ENCODE data around the gene FES.

FES gene

GRCh38 chr15:90855139-90855538, 29.2 kb upstream of the FES start:
- H3K27ac Mint-ChIP-seq = peak overlapping the region in 1 of 2 donors; percentile 91
- peaks cover 93% of the 10 kb centered on the region for H3K4me1 Mint-ChIP-seq
- H3K4me3 Mint-ChIP-seq = peak overlapping the region in 1 of 2 donors; percentile 35
- H3K27me3 Mint-ChIP-seq = no peaks in the 10 kb centered on the region
- H3K9me3 Mint-ChIP-seq = peaks cover 6 to 10% of the 10 kb centered on the region in 2 donors
- no peak for ATAC-seq
- no peak for DNase-seq

DNA sequence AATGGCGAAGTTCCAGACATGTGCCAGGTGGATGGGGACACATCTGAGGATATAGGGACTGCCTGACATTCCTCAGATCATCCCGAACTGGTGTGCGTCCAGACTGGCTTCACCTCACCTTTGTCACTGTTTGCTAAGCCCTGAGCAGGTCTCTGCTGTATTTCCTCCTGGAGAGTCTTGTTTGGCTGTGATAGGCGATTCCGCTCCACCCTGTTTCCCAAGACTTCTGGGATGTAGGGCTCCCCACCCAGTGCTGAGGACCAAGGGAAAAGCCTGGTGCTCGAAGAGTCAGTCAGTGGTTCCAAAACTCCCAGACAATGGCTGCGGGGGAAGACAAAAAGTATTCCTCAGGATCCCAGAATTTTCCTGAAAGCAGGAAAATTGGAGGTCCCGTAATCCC, 27.0 kb upstream of the FES start:
- H3K9me3 Mint-ChIP-seq = peaks cover 0 to 6% of the 10 kb centered on the region in 2 donors
- peak overlapping the region in 1 of 2 donors; percentile 49 for H3K4me3 Mint-ChIP-seq
- H3K27ac Mint-ChIP-seq = peak overlapping the region in 1 of 2 donors; percentile 86
- no peaks in the 10 kb centered on the region for H3K27me3 Mint-ChIP-seq
- peaks cover 73% of the 10 kb centered on the region for H3K4me1 Mint-ChIP-seq
- DNase-seq (no peak), ATAC-seq (no peak)

GRCh38 chr15:90857883-90858443, 26.3 kb upstream of the FES start:
- no peak for ATAC-seq
- Mint-ChIP-seq H3K4me1 (peaks cover 68% of the 10 kb centered on the region), H3K9me3 (peaks cover 0 to 6% of the 10 kb centered on the region in 2 donors), H3K4me3 (peak overlapping the region in 1 of 2 donors; percentile 12), H3K27me3 (no peaks in the 10 kb centered on the region), H3K27ac (peak overlapping the region in 1 of 2 donors; percentile 75)
- no peak for DNase-seq

DNA sequence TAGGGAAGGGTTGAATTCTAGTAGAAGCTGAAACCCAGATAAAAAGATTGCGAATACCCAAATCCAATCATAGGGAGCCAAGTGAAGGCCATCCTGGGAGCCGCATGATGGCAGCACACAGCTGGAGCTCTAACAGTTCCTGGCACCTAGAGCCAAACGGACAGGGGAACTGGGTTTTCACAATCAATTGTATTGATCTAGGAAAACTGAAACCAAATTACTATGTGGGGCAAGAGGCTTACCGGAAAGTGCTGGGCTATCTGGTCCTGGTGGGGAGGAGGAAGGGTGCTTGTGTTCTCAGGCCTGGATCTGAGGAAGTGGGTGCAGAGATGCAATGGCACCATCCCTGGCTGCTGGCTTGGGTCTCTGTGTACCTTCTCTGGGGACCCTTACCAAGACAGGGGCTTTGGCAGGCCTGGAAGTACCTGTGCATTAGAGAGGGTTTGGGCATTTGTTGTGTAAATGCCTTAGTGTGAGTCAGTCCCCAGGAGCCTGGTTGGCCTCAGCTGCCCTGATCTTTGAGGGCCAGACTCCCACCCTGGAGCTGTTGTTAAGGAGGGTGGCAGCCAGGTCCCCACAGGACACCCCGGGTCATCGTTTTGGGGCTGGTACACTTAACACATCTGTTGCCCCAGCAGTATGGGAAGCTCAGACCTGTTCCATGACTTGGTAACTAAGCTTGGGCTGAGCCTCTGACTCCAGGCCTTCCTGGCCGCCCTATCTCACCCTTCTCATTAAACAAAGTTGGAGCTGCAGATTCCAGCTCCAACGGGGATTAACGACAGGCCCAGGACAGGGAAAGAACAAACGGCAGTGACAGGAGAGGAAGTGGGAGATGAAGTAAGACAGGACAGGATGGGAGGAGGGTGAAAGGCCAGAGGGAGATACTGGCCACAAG, 24.8 kb upstream of the FES start:
- Mint-ChIP-seq H3K4me3 (no peak overlapping the region), H3K27ac (peak overlapping the region; percentile 49 to 83), H3K27me3 (no peaks in the 10 kb centered on the region), H3K4me1 (peaks cover 64% of the 10 kb centered on the region), H3K9me3 (peaks cover 0 to 2% of the 10 kb centered on the region in 2 donors)
- DNase-seq (no peak), ATAC-seq (no peak)

DNA sequence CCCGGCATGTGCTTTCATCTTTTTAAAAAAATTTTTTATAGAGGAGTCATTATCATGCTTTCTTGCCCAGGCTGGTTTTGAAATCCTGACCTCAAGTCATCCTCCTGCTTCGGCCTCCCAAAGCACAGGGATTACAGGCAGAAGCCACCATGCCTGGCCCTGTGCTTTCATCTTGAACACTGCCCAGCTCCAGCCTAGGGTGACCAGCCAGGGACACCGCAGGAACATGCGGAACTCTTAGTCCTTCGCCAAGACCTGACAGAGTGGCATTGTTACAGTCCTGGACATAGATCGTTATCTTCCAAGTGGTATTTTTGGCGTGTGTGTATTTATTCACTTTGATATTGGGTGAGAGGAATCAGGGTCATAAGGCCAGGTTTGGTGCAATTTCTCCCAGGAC, 23.9 kb upstream of the FES start:
- H3K9me3 Mint-ChIP-seq = no peaks in the 10 kb centered on the region
- peak overlapping the region in 1 of 2 donors; percentile 10 for H3K27ac Mint-ChIP-seq
- no peaks in the 10 kb centered on the region for H3K27me3 Mint-ChIP-seq
- DNase-seq = no peak
- H3K4me1 Mint-ChIP-seq = peaks cover 54% of the 10 kb centered on the region
- no peak for ATAC-seq
- no peak overlapping the region for H3K4me3 Mint-ChIP-seq

- ATAC-seq (no peak), DNase-seq (no peak)
- Mint-ChIP-seq H3K9me3 (no peaks in the 10 kb centered on the region), H3K27ac (no peak overlapping the region), H3K27me3 (no peaks in the 10 kb centered on the region), H3K4me1 (peaks cover 48% of the 10 kb centered on the region), H3K4me3 (no peak overlapping the region)
These were observed 23.2 kb upstream of the FES start for GRCh38 chr15:90860942-90861675.

DNA sequence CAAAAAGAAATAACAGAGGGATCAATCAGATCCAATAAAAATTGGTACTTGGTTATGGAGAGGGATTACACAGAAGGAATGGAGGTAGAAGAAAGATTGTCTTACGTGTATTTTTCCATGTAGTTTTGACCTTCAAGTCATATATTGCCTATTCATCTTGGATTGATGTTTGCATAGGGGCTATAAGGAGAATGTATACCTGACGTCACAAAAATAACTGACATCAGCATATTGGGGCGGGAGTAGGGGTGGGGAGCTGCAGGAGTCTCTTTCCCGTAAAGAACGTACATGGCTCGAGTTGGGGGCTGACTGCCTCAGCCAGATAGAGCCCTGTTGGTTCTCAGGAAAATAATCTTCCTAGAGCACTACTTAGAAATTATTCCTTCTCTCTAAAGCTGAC, 21.8 kb upstream of the FES start:
- no peak overlapping the region for H3K4me3 Mint-ChIP-seq
- no peak overlapping the region for H3K27ac Mint-ChIP-seq

GRCh38 chr15:90862964-90863778, 21.1 kb upstream of the FES start:
- Mint-ChIP-seq H3K27ac (peak overlapping the region in 1 of 2 donors; percentile 17), H3K27me3 (peaks cover 9% of the 10 kb centered on the region), H3K4me3 (no peak overlapping the region), H3K4me1 (peaks cover 31% of the 10 kb centered on the region), H3K9me3 (no peaks in the 10 kb centered on the region)
- ATAC-seq (no peak), DNase-seq (no peak)

More for the DNA sequence above, 21.8 kb upstream of the FES start:
- H3K4me1 Mint-ChIP-seq = peaks cover 34% of the 10 kb centered on the region
- ATAC-seq = no peak
- no peaks in the 10 kb centered on the region for H3K9me3 Mint-ChIP-seq
- peaks cover 9% of the 10 kb centered on the region for H3K27me3 Mint-ChIP-seq
- no peak for DNase-seq

- no peaks in the 10 kb centered on the region for H3K9me3 Mint-ChIP-seq
- peaks cover 9% of the 10 kb centered on the region for H3K27me3 Mint-ChIP-seq
- H3K4me3 Mint-ChIP-seq = no peak overlapping the region
- H3K27ac Mint-ChIP-seq = peak overlapping the region in 1 of 2 donors; percentile 23
- no peak for DNase-seq
- ATAC-seq = peak; percentile 64
- H3K4me1 Mint-ChIP-seq = peaks cover 35% of the 10 kb centered on the region
These were observed 20.3 kb upstream of the FES start for GRCh38 chr15:90863987-90864386.

DNA sequence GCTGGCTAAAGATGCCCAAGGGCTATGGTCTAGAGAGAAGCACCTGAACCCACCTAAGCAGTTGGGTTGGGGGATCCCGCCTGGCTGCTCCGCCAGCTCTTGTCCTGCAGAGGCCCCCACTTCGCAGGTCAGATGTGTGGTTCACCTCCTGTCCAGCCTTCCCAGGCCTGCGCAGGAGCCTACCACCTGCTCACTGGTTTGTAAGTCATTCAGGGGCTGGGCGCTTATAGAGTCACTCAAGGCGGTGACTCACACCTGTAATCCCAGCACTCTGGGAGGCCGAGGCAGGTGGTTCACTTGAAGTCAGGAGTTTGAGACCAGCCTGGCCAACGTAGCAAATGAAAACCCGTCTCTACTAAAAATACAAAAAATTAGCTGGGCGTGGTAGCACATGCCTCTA, 19.8 kb upstream of the FES start:
- Mint-ChIP-seq H3K9me3 (no peaks in the 10 kb centered on the region), H3K4me1 (peaks cover 35% of the 10 kb centered on the region), H3K27ac (no peak overlapping the region), H3K4me3 (no peak overlapping the region), H3K27me3 (peaks cover 9% of the 10 kb centered on the region)
- no peak for DNase-seq
- ATAC-seq = no peak

DNA sequence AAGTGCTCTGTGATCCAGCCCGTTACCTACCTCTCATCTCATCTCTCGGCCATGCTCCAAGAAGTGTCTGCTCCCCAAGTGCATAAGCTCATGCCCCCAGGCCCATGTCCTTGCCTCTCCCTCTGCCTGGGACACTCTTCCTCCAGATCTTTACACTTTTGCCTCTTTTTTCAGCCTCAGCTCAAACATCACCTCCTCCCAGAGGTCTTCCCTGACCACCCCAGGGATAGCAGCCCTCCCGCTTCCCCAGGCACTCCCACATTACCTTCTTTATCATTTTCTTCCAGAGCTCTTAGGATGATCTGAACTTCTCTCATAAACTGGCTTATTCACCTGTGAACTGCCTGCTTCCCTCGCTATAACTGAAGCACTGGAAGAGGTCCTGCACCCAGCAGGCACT, 18.6 kb upstream of the FES start:
- no peak for DNase-seq
- Mint-ChIP-seq H3K4me1 (peaks cover 41% of the 10 kb centered on the region), H3K9me3 (no peaks in the 10 kb centered on the region), H3K4me3 (no peak overlapping the region), H3K27me3 (peaks cover 9% of the 10 kb centered on the region), H3K27ac (peak overlapping the region; percentile 39 to 59)
- no peak for ATAC-seq

GRCh38 chr15:90866161-90866715, 18.1 kb upstream of the FES start:
- Mint-ChIP-seq H3K9me3 (no peaks in the 10 kb centered on the region), H3K27ac (no peak overlapping the region), H3K4me1 (peaks cover 43% of the 10 kb centered on the region)

GRCh38 chr15:90866800-90867199, 17.5 kb upstream of the FES start:
- no peak for ATAC-seq
- DNase-seq = no peak
- no peak overlapping the region for H3K4me3 Mint-ChIP-seq
- no peaks in the 10 kb centered on the region for H3K9me3 Mint-ChIP-seq
- H3K4me1 Mint-ChIP-seq = peaks cover 43% of the 10 kb centered on the region
- peaks cover 9% of the 10 kb centered on the region for H3K27me3 Mint-ChIP-seq
- no peak overlapping the region for H3K27ac Mint-ChIP-seq

More at GRCh38 chr15:90866161-90866715, 18.1 kb upstream of the FES start:
- H3K27me3 Mint-ChIP-seq = peaks cover 9% of the 10 kb centered on the region
- no peak overlapping the region for H3K4me3 Mint-ChIP-seq
- ATAC-seq (no peak), DNase-seq (no peak)

DNA sequence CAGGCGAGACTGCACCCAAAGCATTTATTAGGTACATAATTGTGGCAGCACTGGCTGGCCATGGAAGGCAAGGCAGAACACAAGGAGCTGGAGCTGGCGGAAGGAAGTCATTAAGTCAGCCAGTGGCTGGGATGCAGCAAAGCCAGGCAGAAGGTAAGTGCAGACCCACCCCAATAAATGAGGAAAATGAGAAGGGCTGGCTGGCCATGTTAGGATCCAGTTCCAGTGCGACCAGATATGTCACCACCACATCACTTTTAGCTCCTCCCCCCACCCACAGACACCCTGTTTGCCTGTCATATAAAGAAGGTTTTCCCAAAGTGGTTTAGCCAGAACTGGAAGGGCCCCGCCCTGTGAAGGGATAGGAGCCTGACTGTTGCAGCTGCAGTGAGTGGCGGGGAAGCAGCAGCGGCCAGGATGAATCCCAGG, 16.0 kb upstream of the FES start, which contains the start of gene FURIN:
FURIN (plus strand) TSS at position 328 of the 429 bp plus-strand sequence. CDS start 7,153 bp downstream, outside the sequence.
- Mint-ChIP-seq H3K4me1 (peaks cover 51% of the 10 kb centered on the region), H3K27ac (peak within 1 kb of the TSS in 1 of 2 donors; percentile 99), H3K4me3 (peak within 1 kb of the TSS; percentile 95), H3K27me3 (peaks cover 9% of the 10 kb centered on the region), H3K9me3 (no peaks in the 10 kb centered on the region)
- ATAC-seq (no peak), DNase-seq (peak in 1 of 2 donors; percentile 44)
